GM06990 (cell line): ENCODE results near the gene BZW1.

Experiments used
- DNase-seq: peaks from one replicate; pipeline ENCODE4 v3.0.0-alpha.2; 2011; ENCODE audit not compliant: insufficient read length; ENCODE audit errors: extremely low read depth
- H3K27me3 ChIP-seq: replicated peaks from 2 replicates; pipeline ENCODE4 v1.6.0; 2011; ENCODE audit warnings: low read length; ENCODE audit not compliant: control insufficient read depth, insufficient read depth
- H3K36me3 ChIP-seq: 2 replicates; pipeline ENCODE4 v1.5.1; 2011; ENCODE audit warnings: low read length; ENCODE audit not compliant: control insufficient read depth, insufficient read depth
- H3K4me3 ChIP-seq: replicated peaks from 2 replicates; pipeline ENCODE4 v1.5.1; 2011; ENCODE audit warnings: low read depth, mild to moderate bottlenecking, control low read depth, low read length
- TF ChIP-seq, protein P1 (sequence below): IDR thresholded peaks from 2 replicates; pipeline ENCODE4 v1.5.1; 2011; ENCODE audit warnings: low read length, control low read depth, mild to moderate bottlenecking, inconsistent platforms; ENCODE audit not compliant: insufficient read depth, poor library complexity, severe bottlenecking

The BZW1 gene

DNA sequence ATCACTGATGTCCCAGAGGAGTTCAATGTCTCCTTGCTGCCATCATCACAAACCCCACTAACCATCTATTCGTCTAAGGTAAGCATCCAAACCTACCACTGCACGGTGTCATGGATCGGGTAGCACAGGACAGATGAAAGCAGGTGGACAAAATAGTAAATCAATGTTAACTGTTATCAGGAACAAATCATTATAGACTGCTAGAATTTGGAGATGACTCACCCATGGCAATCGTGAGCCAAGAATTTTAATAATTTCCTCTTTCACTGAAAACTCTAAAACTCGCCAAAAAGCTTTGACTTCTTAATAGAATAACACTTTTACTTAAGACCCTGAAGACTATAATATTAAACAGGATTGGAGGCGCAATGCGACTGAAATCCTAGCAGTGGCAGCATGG lies 33.7 kb upstream of the BZW1 start:
- Histone ChIP-seq H3K36me3 (no peaks in the 10 kb centered on the region), H3K27me3 (no peaks in the 10 kb centered on the region; the same call in 1 of the 2 replicates), H3K4me3 (no peak overlapping the region)
- DNase-seq, result no peak
- TF ChIP-seq, protein P1, sequence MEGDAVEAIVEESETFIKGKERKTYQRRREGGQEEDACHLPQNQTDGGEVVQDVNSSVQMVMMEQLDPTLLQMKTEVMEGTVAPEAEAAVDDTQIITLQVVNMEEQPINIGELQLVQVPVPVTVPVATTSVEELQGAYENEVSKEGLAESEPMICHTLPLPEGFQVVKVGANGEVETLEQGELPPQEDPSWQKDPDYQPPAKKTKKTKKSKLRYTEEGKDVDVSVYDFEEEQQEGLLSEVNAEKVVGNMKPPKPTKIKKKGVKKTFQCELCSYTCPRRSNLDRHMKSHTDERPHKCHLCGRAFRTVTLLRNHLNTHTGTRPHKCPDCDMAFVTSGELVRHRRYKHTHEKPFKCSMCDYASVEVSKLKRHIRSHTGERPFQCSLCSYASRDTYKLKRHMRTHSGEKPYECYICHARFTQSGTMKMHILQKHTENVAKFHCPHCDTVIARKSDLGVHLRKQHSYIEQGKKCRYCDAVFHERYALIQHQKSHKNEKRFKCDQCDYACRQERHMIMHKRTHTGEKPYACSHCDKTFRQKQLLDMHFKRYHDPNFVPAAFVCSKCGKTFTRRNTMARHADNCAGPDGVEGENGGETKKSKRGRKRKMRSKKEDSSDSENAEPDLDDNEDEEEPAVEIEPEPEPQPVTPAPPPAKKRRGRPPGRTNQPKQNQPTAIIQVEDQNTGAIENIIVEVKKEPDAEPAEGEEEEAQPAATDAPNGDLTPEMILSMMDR, result no peak

DNA sequence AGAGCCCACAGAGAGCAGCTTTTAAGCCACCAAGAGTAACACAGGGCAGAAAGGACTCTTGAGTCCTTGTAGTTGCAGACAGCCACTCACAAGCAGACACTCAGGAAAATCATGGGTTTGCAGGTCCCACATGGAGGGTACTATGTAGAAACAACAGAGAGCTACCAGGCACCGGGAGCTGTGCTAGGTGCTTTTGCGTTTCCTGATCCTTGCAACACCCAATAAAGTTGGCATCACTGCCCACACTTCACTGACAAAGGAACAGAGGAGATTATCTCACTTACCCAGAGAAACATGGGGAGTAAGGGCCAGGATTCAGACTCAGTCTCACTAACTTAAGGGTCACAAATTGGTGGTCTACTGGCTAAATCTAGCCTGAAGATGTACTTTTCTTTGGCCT lies 32.5 kb upstream of the BZW1 start:
- Histone ChIP-seq H3K27me3 (no peaks in the 10 kb centered on the region; the same call in 1 of the 2 replicates), H3K36me3 (no peaks in the 10 kb centered on the region), H3K4me3 (no peak overlapping the region)
- no peak for DNase-seq
- TF ChIP-seq, protein P1, result no peak

DNA sequence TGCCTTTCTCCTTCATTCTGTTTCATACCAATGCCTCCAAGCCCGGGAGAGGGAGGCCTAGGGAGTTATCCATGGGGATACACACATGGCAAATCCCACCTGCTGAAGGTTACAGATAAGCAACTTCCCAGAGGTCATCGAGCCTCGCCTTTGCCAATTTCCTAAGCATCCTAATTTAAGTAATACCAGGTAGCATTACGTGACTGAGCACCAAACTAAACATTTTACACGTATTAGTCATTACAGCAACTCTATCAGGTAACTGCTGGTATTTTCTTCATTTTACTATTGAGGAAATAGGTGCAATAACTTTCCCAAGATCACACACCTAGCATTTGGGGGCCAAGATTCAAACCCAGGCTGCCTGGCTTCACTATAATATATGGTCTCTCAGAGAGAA lies 30.1 kb upstream of the BZW1 start:
- DNase-seq, result no peak
- TF ChIP-seq, protein P1, result no peak
- no peaks in the 10 kb centered on the region for H3K36me3 ChIP-seq

DNA sequence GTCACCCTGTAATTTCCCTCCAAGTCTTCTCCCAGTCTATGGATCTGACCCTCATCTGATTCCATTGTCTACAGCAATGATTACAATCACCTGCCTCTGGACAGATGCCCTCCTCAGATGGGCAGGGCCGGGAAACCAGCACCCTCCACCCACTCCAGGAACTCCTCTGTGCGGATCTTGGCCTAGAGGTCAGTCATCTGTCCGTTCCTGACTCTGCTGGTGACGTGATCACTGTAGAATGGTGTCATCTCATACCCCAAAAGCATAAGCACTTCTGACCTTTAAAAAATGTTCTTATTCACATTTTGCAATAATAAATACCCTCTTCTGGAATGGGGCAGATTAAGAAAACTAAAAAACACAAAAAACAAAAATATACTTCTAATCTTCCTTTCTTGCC lies 29.5 kb upstream of the BZW1 start:
- TF ChIP-seq, protein P1, result no peak
- H3K4me3 ChIP-seq, result no peak overlapping the region
- no peaks in the 10 kb centered on the region; the same call in 1 of the 2 replicates for H3K27me3 ChIP-seq
- no peaks in the 10 kb centered on the region for H3K36me3 ChIP-seq
- no peak for DNase-seq

More for the DNA sequence above, 30.1 kb upstream of the BZW1 start:
- Histone ChIP-seq H3K27me3 (no peaks in the 10 kb centered on the region; the same call in 1 of the 2 replicates), H3K4me3 (no peak overlapping the region)

DNA sequence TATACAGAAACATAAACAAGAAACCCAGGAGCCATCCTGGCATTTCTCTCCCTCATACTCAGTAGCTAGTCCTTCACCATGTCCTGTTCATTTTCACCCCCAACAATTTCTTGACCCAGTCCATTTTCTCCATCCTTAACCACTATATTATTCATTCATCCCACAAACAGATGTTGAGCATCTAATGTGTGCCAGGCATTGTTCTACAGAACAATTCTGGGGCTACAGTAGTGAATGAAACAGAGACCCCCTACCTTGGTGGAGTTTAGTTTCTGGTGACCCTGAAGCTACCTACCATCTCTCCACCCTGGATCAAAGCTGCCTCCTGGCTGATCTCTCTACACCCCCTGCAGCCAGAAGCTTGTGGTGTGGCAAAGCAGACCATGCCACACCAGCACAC lies 27.5 kb upstream of the BZW1 start:
- no peaks in the 10 kb centered on the region; the same call in 1 of the 2 replicates for H3K27me3 ChIP-seq
- H3K4me3 ChIP-seq, result no peak overlapping the region
- no peaks in the 10 kb centered on the region for H3K36me3 ChIP-seq
- DNase-seq, result no peak
- TF ChIP-seq, protein P1, result no peak

DNA sequence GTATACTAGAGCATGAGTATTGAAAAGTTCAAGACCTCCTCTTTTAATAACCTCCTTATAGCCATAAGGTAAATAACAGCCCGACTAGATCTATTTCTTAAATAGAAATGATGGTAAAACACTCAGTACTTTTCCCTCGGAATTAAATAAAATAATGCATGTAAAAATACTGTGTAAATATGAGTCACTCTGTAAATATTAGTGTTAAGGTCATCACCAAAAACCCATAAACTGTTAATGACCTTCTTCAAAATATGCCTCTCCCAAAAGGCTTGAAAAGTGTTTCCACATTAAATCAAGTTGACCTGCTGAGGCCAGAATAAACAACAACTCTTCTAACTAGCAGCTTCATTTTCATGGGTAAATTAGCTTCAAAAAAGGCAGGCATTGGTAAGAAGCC lies 25.3 kb upstream of the BZW1 start:
- TF ChIP-seq, protein P1, result no peak

More for the DNA sequence above, 25.3 kb upstream of the BZW1 start:
- Histone ChIP-seq H3K4me3 (no peak overlapping the region), H3K27me3 (peaks cover 2% of the 10 kb centered on the region), H3K36me3 (no peaks in the 10 kb centered on the region)
- DNase-seq, result no peak
